Cortex of kidney (tissue), 1 donor: ENCODE measurements around the gene THEMIS.
"Not testable (repeated sequence)": the region's sequence is repeated elsewhere in the genome, so short reads cannot be mapped to it uniquely, and the experiment has no call there.

Source experiments
- DNase-seq: peaks from one replicate; lab custom pipeline; 2025; lab: John Stamatoyannopoulos, UW

The THEMIS gene

DNA sequence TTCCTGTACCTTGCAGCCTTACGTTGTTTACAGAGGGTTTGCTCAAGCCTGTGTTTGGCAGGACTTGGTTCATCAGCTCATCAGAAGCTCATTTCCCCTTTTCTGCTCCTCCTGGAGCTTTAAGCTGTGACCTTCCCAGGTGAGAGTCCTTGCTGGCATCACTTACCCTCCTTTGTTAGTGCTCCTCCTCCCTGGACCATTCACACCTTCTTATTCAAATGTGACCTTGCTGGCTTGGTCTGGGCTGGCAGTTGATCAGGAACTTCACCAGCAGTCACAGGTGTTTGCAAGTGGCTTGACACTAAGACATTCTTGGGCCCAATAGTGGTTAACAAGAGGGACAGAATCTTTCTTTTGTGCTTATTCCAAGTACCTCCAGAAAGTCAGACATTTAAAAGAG lies 175.0 kb downstream of the THEMIS start:
- DNase-seq: no peak

DNA sequence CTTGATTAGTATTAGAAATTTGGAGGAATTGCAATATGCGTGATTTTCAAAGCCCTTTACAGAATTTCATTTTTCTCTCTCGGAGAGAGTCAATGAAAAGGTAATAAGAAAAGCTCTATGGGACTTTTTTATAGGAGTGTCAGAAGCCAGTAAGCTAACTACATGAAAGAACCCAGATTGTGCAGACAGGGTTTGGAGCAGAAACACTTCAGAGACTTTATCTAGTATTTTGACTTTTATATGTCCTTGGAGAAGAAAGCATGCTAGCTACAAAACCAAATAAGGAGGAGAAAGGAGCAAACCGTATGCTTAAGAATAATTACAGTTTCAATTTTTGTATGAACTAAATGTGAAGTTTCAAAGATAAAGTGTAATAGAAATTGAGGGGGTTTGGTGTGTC lies 182.2 kb downstream of the THEMIS start:
- no peak for DNase-seq

DNA sequence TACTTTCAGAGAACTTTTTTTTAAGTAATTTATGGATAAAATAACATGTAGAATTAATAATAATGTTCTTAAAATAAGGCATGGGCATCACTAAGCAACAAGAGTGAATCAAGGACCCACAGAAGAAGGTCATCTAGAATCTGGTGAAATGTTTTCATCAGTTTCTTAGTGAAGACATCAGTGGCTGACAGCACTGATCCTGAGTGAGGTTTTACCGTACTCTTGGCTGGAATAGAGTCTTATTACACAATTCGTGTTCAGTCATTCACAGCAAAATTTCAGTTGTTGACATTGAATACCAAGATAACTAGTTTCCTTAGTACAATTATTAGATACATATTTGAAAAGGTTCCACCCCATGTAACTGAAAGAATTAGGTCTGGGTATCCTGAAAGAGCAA lies 183.5 kb downstream of the THEMIS start:
- no peak for DNase-seq

DNA sequence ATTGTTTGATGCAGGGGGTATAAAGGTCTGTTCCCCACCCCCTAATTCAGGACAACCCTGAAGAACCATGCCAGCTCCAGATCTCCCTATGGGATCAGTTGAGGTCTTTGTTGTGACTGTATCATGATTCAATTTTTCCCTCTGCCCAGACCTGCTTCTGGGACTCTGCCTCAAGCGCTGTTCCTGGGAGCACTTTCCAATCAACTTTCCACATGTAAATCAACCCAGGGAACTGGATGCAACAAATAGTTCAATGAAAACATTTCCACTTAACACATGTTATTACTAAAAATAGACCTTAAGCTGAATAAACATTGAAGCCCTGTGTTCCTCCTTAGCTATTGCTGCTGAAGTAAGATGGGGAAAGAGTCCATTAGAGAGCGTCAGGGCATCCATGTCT lies 184.4 kb downstream of the THEMIS start:
- no peak for DNase-seq

DNA sequence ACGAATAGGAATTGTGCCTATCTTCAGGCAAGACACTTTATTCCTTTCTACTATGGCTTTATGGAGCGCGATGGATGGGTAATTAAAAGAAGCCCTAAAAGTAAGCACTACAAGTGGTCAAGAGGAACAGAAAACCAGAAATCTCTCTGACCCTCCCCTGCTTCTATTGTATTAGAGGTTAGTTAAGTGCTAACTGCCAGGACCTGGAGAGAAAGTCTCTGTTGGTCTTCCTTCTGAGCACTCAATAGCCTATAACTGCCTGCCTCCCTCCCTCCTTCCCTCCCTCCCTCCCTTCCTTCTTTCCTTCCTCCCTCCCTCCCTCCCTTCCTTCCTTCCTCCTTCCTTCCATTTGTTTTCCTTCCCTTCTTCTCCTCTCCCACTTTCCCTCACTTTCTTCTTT lies 190.2 kb downstream of the THEMIS start:
- no peak for DNase-seq

DNA sequence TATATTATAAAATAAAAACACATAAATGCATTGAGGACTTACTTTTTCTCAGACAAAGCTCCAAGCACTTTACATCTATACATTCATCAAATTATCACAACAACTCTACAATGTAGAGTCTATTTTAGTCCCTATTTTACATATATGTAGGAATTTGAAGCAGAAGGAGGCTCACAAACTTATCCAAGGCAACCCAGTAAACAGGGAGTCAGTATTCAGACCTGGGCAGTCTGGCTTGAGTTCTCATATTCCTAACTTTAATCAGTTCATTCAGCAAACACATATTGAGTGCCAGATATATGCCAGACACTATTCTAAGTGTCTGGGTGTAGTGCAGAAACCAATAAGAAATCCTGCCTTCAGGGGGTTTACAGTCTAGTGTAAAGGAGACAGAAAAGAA lies 194.6 kb downstream of the THEMIS start:
- DNase-seq: no peak

DNA sequence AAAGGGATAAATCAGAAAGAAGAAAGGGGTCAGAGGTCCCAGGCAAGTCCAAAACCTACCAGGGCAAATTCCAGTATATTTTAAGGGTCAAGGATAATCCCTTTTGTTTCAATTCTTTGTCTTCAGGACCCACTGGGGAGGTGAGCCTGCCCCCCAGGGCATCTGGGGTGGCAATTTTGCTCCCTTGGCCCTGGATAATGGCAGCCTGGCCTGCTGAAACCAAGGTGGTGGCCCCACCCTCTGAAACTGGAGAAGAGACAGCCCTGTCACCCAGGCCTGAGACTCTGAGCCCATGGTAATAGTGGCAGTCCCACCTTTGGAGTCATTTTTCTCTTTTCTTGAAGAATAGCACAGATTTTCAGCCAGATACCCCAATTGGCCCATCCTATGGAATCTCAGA lies 205.8 kb downstream of the THEMIS start:
- no peak for DNase-seq

DNA sequence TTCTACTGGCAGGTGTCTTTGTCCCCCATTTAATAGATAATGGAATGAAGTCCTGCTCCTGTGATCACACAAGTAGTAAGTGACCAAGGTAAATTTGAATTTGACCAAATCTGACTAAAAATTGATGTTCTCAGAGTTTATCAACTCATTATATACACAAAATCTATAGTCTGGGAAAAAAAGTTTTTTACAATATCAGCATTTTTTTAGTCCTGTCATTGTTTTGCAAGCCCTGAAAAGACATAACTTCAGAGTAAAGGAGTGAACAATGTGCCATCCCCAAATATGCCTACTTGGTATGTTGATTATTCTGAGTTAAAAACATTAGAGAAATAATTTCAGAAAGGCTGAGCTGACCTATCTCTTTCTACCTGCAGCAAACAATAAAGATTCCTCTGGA lies 209.7 kb downstream of the THEMIS start:
- DNase-seq: no peak

DNA sequence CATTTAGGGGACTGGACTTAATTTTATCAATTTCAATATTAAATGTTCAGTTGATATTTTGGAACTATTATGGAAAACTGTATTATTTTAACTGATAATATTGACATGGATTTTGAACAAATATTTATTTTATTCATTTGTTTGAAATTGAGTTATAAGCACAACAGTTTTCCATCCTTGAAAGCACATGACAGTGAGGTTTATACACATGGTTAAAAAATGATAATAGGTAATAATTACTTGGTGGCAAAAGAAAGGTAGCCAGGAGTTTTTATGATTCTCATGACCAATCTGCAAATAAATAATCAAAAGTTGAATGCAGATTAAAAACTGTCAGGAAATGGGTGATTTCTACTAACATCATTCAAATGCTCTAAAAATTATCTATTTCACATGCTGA lies 210.3 kb downstream of the THEMIS start:
- no peak for DNase-seq

DNA sequence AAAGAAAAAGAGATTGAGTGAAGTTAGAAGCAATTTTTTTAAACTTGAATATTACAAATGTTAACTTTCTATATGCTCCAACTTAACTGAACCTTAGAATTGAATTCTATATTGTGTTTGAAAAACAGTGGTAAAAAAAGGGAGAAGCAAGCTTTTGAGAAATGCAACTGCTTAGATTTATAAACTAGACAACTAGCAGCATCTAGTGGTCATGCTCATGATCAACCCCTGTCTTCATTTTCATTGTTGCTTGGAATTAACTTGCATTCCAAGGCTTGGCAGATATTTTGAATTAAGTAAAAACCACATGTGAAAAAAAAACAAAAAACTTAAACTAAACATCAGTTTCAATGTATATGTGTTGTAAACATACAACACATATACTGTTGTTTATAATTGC lies 210.8 kb downstream of the THEMIS start:
- DNase-seq: no peak

DNA sequence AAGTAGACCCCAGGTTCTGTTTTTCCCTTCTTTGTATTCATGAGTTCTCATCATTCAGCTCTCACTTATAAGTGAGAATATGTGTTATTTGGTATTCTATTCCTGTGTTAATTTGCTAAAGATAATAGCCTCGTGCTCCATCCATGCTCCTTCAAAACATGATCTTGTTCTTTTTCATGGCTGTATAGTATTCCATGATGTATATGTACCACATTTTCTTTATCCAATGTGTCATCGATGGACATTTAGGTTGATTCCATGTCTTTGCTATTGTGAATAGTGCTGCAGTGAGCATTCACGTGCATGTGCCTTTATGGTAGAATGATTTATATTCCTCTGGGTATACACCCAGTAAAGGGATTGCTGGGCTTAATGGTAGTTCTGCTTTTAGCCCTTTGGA lies 213.4 kb downstream of the THEMIS start:
- not testable (repeated sequence) for DNase-seq

DNA sequence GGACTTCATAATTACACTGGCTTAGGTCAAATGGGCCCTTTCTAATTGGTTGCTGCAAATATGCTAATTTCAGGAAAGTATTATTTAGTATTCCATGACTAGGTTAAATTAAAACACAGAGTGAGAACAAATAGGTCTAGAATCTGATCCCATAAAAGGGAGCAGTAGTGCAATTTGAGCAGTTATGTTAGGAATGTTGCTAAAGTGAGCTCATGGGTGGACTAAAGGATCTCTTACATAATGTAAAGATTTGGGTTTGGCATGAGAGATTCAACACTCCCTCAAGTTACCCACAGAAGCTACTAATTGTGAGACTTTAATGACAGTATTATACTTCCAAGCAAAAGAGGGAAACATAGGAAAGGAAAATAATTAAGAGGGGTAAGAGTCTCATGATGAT lies 214.8 kb downstream of the THEMIS start:
- no peak for DNase-seq

DNA sequence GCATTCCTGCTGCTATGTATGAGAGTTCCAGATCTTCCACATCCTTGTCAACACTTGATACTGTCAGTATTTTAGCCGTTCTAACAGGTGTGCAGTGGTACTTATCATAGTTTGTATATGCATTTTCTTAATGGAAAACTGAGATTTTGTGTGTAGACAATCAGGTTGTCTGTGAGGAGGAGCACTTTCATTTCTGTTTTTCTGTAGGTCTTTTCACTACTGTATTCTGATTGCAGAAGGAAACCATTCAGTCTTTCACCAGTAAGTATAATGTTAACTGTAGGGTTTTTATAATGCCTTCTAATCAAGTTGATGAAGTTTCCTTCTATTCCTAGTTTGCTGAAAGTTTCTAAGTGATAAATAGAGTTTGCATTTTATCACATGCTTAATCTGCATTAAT lies 216.4 kb downstream of the THEMIS start:
- no peak for DNase-seq
